Psoas muscle (tissue), 8 donors: ENCODE results near the gene CACNA1A. TPM values are rescaled to one million over a fixed set of nuclear protein-coding genes. Genes with fewer than 3 reads are reported as not detected.

Experiments
- ATAC-seq, 4 donors: fragments of 200-7000 bp; cut with Tn5 transposase; one replicate each; pipeline ENCODE4 v1.9.1; 2020; ENCODE audit warnings: moderate library complexity in 3 of 4, mild to moderate bottlenecking in 2 of 4
- DNase-seq, 2 donors: peaks; one replicate each; pipeline ENCODE4 v3.0.0-alpha.2; 2020
- H3K27ac ChIP-seq: fragments of 200-600 bp; one replicate; pipeline ENCODE4 v1.8.0; 2022
- H3K27me3 ChIP-seq, 3 donors: fragments of 200-600 bp in 1 of 3; one replicate each; pipeline versions ENCODE4 v1.6.1 to v1.8.0; 2013 to 2022; ENCODE audit warnings: low read length in 2 of 3, mild to moderate bottlenecking in 2 of 3, moderate library complexity in 1 of 3; ENCODE audit not compliant: insufficient read depth in 3 of 3
- H3K36me3 ChIP-seq, 2 donors: fragments of 200-600 bp in 1 of 2; one replicate each; pipeline versions ENCODE4 v1.6.1 to v1.8.0; 2013 to 2022; ENCODE audit warnings: low read depth in 1 of 2, mild to moderate bottlenecking in 1 of 2, moderate library complexity in 1 of 2; ENCODE audit not compliant: insufficient read depth in 1 of 2
- H3K4me1 ChIP-seq: fragments of 200-600 bp; one replicate; pipeline ENCODE4 v1.8.0; 2022
- H3K4me3 ChIP-seq: fragments of 200-600 bp; one replicate; pipeline ENCODE4 v1.8.0; 2022; ENCODE audit warnings: mild to moderate bottlenecking
- H3K9me3 ChIP-seq: fragments of 200-600 bp; one replicate; pipeline ENCODE4 v1.8.0; 2022
- CTCF ChIP-seq: fragments of 200-600 bp; IDR thresholded peaks from one replicate; pipeline ENCODE4 v1.8.0; 2022; ENCODE audit warnings: antibody characterized with exemption
- WGBS, 3 donors: extraction: QIAGEN DNeasy Blood & Tissue Kit; methylation state at CpG; one replicate each; pipeline versions ENCODE4 v1.1.6 to v1.1.7; 2013; 5-methylcytosine and 5-hydroxymethylcytosine counted together
- intact Hi-C, 2 donors: fragments of 100-400 bp; cut with DNase I; formaldehyde crosslinking; loops; one replicate each; pipeline versions ENCODE4 v1.11.0 to v1.14.2; 2022
- polyA plus RNA-seq, 3 donors: library from polyadenylated mRNA; stranded (reverse); fragments of 200-250 nt; gene quantifications; one replicate each; pipeline ENCODE4 v1.2.3, GENCODE V29; 2013
- total RNA-seq, 4 donors: library from RNA; stranded (reverse); fragmentation: NEBNext Ultra II Directional in 2 of 4; extraction: Animal tissue kit (Norgen Biotek cat#: 25700) in 2 of 4; gene quantifications; one replicate each; pipeline versions ENCODE4 v1.2.1 to v1.2.4, GENCODE V29; 2021 to 2023
- donor health status: healthy with polysubstance abuse.
- donor health status: DM: no; HTN: no; CAD: no; lungs with moderate emphysema.
- donor health status: Bipolar disorder and iron deficiency.
- donor health status: healthy.
- donor health status: DM: yes; HTN: yes; CAD: no.
- donor health status: DM: no; HTN: no; CAD: no.
- donor health status: DM: no; HTN: no; CAD: no.
- donor health status: DM: yes; HTN: yes; CAD: no.

CACNA1A gene
- total and polyA plus RNA-seq, 7 donors = 0.14 to 0.60 (median 0.36) TPM

- Histone ChIP-seq H3K9me3 (no peaks in the 10 kb centered on the region), H3K27ac (no peak overlapping the region), H3K4me1 (no peaks in the 10 kb centered on the region), H3K27me3 (peaks cover 0 to 7% (median 0%) of the 10 kb centered on the region in 3 donors), H3K36me3 (no peaks in the 10 kb centered on the region), H3K4me3 (no peak overlapping the region)
- no peak for ATAC-seq
- TF ChIP-seq CTCF = no peak
- 78 to 83% (median 81%) methylated on average over 8 of the region's 8 CpGs for WGBS, 3 donors
- no peak for DNase-seq
- intact Hi-C loops = no loop called here
Observed at GRCh38 chr19:13309864-13310263, 196.4 kb downstream of the CACNA1A start.

GRCh38 chr19:13303381-13304129 is 202.7 kb downstream of the CACNA1A start:
- Histone ChIP-seq H3K4me3 (no peak overlapping the region), H3K27ac (no peak overlapping the region), H3K36me3 (no peaks in the 10 kb centered on the region), H3K4me1 (no peaks in the 10 kb centered on the region), H3K27me3 (peaks cover 0 to 44% (median 6%) of the 10 kb centered on the region in 3 donors), H3K9me3 (no peaks in the 10 kb centered on the region)
- WGBS, 3 donors = 25 to 38% (median 35%) methylated on average over 23 to 24 of the region's 24 CpGs
- ATAC-seq (no peak), DNase-seq (no peak)
- intact Hi-C loops = loop anchor here in 1 of 2 donors (2.0 kb wide), 1 partner anchor 33 kb away; no protein-coding TSS in a partner anchor
- TF ChIP-seq CTCF = no peak

- no peak for TF ChIP-seq CTCF
- Histone ChIP-seq H3K27ac (no peak overlapping the region), H3K27me3 (peaks cover 0 to 52% (median 6%) of the 10 kb centered on the region in 3 donors)
Observed at GRCh38 chr19:13302526-13303270, 203.6 kb downstream of the CACNA1A start.

GRCh38 chr19:13301627-13302334 is 204.5 kb downstream of the CACNA1A start:
- peaks cover 0 to 52% (median 6%) of the 10 kb centered on the region in 3 donors for H3K27me3 ChIP-seq

More at GRCh38 chr19:13302526-13303270, 203.6 kb downstream of the CACNA1A start:
- ATAC-seq (no peak), DNase-seq (no peak)
- Histone ChIP-seq H3K4me1 (no peaks in the 10 kb centered on the region), H3K9me3 (no peaks in the 10 kb centered on the region), H3K4me3 (no peak overlapping the region), H3K36me3 (no peaks in the 10 kb centered on the region)
- 11 to 14% (median 12%) methylated on average over 12 of the region's 12 CpGs for WGBS, 3 donors
- intact Hi-C loops = loop anchor here in 1 of 2 donors (2.0 kb wide), 1 partner anchor 34 kb away; no protein-coding TSS in a partner anchor

More at GRCh38 chr19:13301627-13302334, 204.5 kb downstream of the CACNA1A start:
- ATAC-seq (no peak), DNase-seq (no peak)
- Histone ChIP-seq H3K27ac (no peak overlapping the region), H3K36me3 (no peaks in the 10 kb centered on the region), H3K9me3 (no peaks in the 10 kb centered on the region), H3K4me3 (no peak overlapping the region), H3K4me1 (no peaks in the 10 kb centered on the region)
- no peak for TF ChIP-seq CTCF
- WGBS, 3 donors = 55 to 61% (median 57%) methylated on average over 10 of the region's 10 CpGs
- intact Hi-C loops = loop anchor here in 1 of 2 donors (2.0 kb wide), 1 partner anchor 35 kb away; no protein-coding TSS in a partner anchor
